HG02885 (cell line): ENCODE data around the gene CLTC.
"Not testable (repeated sequence)": the region's sequence is repeated elsewhere in the genome, so short reads cannot be mapped to it uniquely, and the experiment has no call there.

ENCODE experiments used
- ATAC-seq: cut with Tn5 transposase; IDR thresholded peaks from one replicate; pipeline ENCODE4 v1.9.1; 2021; ENCODE audit warnings: mild to moderate bottlenecking; ENCODE audit not compliant: unreplicated experiment, poor library complexity

CLTC gene

DNA sequence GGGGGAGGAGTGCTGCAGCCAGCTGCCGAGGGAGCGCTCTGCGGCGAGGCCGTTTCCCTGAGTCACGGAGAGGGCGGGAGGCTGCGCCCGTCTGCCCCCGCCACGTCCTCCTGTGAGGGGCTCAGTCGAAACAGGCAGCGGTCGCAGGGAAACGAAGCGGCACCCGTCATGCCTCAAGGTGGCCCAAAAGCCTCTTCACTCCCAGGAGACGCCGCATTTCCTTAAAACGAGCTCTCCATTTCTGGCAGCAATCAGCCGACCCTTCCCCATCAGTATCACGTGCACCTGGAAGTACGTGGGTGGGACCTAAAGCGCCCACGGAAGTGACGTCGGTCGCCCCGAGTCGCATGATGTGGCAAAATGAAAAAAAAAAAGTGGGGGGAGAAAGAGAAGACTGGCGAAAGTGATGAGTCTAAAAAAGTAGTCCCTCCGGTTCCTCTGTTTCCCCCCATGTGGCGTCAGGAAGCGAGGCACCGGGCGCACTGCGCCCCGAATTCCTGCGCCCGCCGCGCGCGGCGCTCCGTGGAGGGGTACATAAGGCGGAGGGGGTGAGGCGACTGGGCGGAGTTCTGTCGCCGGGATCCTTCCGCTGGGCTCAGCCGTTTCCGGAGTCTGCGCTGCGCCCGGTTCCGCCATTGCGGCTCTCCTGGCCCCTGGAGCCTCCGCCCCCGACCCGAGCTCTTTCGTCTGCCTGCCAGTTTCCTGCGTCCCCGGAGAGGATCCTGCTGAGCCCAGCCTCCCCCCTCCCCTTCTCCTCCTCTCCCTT, at the start of gene CLTC:
Gene CLTC (plus strand): TSS at position 598 of the 766 bp plus-strand sequence. CDS start 237 bp downstream, outside the sequence.
- peak; percentile 79 for ATAC-seq

GRCh38 chr17:59572301-59572924, 47.3 kb upstream of the CLTC start:
- no peak for ATAC-seq

DNA sequence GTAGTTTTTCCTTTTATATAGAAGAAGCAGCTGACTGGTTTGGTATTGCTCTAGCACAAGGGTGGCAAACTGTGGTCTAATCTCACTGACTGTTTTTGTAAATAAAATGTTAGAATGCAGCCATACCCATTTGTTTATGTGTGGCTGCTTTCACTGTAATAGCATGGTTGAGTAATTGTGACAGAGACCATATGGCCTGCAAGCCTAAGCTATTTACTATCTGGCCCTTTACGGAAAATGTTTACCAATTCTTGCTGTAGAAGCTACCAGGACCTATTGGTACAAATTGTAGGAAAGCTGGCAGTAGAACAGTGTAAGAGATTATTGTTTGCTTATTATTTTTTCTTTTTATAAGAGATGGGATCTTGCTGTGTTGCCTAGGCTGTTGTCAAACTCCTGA, 35.5 kb upstream of the CLTC start:
- ATAC-seq = not testable (repeated sequence)

- ATAC-seq = no peak
Measured at GRCh38 chr17:59600169-59600568, 19.5 kb upstream of the CLTC start.

DNA sequence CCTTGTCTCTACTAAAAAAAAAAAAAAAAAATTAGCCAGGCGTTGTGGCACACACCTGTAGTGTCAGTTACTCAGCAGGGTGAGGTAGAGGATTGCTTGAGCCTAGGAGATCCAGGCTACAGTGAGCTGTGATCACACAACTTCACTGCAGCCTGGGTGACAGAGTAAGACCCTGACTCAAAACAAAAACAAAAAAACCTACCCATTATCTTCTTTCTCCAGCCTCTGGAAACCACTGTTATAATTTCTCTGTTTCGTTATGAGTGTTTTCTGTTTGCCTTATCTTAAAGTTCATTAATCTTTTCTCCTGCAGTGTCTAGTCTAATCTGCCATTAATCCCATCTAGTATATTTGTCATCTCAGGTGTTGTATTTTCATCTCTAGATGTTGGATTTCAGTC, 18.6 kb upstream of the CLTC start:
- peak; percentile 41 for ATAC-seq

DNA sequence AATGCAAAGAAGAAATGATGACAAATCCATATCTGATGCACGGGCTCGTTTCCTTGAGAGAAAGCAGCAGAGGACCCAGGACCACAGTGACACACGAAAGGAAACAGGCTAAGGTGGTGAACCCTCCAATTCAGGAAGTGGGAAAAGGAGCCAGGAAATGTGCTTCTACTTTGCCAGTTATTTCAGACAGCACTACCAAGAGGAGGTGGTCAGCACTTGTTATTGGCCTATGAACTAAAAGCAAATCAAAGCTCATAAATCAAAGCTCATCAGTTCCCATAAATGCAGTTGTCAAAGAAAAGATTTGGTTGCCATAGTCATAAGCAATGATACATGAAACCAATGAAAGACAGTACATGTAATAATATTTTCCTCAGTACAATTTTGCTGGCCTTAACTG, 12.6 kb upstream of the CLTC start:
- ATAC-seq = no peak

- no peak for ATAC-seq
Measured at GRCh38 chr17:59607817-59608403, 11.8 kb upstream of the CLTC start.

DNA sequence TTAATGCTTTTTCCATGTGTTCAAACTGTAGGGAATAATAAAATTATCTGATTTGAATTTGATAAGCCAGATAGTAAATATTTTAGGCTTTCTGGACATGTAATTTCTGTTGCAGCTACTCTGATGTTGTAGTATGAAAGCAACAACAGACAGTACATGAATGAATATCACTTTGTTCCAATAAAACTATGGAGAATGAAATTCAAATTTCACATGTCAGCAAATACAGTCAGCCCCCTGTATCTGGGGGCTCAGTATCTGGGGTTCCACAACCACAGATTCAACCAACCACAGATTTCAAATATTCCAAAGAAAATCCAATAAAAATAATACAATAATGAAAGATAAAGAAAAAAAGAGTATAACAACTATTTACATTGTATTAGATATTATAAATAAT, 8.2 kb upstream of the CLTC start:
- no peak for ATAC-seq

DNA sequence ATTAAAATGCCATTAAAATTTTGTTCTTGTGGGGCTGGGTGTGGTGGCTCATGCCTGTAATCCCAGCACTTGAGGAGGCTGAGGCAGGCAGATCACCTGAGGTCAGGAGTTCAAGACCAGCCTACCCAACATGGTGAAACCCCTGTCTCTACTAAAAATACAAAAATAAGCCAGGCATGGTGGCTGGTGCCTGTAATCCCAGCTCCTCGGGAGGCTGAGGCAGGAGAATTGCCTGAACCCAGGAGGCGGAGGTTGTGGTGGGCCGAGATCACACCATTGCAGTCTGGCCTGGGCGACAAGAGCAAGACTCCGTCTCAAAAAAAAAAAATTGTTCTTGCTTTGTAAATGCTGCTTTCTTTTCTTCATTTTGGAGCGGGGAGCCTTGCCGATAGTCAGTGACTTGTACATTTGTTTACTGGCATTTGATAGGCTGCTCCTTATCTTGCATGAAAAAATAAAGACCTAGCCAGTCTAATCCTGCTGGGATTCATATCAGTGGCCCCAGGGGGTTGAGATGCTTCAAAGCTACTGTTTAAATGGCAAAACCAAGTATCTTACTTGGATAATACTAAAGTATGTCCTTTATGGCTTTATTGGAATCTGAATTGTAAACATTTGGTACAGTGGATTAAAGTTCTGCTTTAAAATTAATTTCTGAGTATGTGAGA, 3.3 kb upstream of the CLTC start:
- ATAC-seq = no peak

GRCh38 chr17:59617156-59617732, 2.5 kb upstream of the CLTC start:
- ATAC-seq = no peak

- ATAC-seq = no peak
Measured at GRCh38 chr17:59619035-59619297, 729 bp upstream of the CLTC start.

DNA sequence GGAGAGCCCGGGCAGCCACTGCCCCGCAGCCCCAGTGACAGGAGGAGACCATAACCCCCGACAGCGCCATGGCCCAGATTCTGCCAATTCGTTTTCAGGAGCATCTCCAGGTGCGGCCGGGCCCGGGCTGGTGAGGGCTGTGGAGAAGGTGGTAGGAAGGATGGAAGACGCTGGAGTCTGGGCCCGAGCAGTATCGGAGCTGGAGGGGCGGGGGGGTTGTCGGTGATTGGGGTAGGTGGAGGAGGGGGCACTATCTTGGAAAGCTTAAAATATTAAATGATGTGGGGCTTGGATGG, 317 bp downstream of the CLTC start:
- ATAC-seq = no peak

GRCh38 chr17:59620518-59621259, 994 bp downstream of the CLTC start:
- ATAC-seq = no peak

- ATAC-seq = no peak
Measured at GRCh38 chr17:59621771-59622170, 2.1 kb downstream of the CLTC start.

GRCh38 chr17:59623151-59623550, 3.5 kb downstream of the CLTC start:
- no peak for ATAC-seq

GRCh38 chr17:59626756-59627155, 7.1 kb downstream of the CLTC start:
- ATAC-seq = no peak

- ATAC-seq = no peak
Measured at GRCh38 chr17:59627274-59627673, 7.6 kb downstream of the CLTC start.

- ATAC-seq = no peak
Measured at GRCh38 chr17:59627770-59628171, 8.1 kb downstream of the CLTC start.

GRCh38 chr17:59629174-59629573, 9.5 kb downstream of the CLTC start:
- no peak for ATAC-seq

DNA sequence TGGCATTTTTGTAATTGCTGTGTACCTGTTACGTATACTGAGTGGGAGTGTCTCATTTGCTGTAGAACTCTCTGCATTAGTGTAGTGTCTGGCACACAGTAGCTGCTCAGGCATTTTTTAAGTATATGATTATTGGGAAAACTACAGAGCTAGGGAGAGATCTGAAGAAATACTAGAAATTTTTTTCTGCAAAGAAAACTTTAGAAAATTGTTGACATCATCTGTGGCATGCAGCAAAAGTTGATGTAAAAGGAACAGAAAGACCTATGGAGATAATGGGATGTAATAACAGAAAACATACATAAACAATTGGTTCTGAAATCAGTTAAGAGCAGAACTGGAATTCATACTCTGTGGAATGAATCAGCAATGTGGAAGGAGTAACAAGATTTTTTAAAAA, 11.6 kb downstream of the CLTC start:
- no peak for ATAC-seq

DNA sequence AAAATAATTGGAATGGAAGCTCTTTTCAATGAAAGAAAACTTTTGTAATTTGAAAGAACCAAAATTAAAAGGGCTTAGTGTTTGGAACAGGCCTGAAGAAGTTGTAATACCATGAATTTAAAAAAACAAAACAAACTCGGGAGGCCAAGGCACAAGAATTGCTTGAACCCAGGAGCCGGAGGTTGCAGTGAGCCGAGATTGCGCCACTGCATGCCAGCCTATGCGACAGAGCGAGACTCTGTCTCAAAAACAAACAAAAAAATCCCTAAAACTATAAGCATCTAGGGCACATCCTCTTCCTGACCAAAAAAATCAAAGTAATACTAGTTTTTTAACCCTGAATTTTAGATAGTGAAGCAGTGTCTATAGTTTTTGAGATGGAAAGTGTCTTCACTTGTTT, 12.7 kb downstream of the CLTC start:
- ATAC-seq = no peak
